22Rv1 (cell line): ENCODE results near the gene EPB41.

ENCODE experiments used
- ZFX ChIP-seq: fragments of 450-650 bp; IDR thresholded peaks from 2 replicates; pipeline ENCODE4 v1.6.1; 2017; ENCODE audit warnings: antibody characterized with exemption, borderline replicate concordance
- TF ChIP-seq, protein P1 (sequence below): fragments of 450-650 bp; IDR thresholded peaks from 2 replicates; pipeline ENCODE4 v1.5.1; 2017; ENCODE audit warnings: mild to moderate bottlenecking

DNA sequence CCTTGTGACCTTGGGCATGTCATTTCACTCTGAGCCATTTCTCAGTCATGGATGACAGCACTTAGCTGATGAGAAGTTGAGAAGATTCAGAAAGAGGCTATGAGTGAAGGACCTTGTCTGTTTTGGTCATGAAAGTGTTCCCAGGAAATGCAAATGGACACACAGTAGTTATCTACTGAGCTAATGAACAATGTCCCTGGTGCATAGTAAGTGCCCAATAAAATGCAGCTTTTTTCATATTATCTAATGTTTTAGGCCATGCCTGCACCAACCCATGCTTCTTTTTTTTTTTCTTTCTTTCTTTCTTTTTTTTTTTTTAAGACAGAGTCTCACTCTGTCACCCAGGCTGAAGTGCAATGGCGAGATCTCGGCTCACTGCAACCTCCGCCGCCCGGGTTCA is 44.4 kb upstream of the EPB41 start:
- TF ChIP-seq, protein P1, sequence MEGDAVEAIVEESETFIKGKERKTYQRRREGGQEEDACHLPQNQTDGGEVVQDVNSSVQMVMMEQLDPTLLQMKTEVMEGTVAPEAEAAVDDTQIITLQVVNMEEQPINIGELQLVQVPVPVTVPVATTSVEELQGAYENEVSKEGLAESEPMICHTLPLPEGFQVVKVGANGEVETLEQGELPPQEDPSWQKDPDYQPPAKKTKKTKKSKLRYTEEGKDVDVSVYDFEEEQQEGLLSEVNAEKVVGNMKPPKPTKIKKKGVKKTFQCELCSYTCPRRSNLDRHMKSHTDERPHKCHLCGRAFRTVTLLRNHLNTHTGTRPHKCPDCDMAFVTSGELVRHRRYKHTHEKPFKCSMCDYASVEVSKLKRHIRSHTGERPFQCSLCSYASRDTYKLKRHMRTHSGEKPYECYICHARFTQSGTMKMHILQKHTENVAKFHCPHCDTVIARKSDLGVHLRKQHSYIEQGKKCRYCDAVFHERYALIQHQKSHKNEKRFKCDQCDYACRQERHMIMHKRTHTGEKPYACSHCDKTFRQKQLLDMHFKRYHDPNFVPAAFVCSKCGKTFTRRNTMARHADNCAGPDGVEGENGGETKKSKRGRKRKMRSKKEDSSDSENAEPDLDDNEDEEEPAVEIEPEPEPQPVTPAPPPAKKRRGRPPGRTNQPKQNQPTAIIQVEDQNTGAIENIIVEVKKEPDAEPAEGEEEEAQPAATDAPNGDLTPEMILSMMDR = no peak
- no peak for TF ChIP-seq ZFX
